ENCODE measurements around the gene SLC9C1.

DNA sequence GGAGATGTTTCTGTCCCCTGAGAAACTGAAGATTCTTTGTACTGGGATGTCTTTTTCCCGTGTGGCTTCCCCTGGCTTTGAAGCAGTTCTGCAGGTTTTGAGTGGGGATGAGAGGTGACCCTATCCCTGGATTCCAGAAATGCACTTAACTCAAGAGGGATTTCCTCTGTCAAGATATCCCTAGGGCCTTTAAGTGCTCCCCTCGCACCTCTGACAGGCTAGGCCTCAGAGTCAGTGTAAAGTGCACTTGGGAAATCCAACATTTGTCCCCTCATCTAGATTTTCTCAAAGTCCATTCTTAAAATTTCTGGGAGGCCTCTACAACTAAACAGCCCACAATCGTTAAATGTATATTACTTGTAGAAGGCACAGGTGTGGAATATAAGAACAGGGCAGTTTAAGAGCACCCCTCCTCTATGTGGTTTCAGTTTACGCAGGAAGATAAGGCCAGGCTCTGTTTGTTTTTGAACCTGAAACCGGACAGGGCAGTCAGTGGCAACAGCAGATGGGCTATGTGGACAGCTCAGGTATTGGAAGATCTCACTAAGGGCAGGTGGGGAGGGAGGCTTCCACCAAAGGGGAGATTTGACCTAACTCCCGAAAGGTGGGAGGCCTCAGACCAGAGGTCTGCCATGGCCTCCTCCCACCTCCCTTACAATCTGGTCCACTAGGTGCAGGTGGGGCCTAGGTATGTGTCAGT is 203.0 kb downstream of the SLC9C1 start:
- TF ChIP-seq, protein P1, sequence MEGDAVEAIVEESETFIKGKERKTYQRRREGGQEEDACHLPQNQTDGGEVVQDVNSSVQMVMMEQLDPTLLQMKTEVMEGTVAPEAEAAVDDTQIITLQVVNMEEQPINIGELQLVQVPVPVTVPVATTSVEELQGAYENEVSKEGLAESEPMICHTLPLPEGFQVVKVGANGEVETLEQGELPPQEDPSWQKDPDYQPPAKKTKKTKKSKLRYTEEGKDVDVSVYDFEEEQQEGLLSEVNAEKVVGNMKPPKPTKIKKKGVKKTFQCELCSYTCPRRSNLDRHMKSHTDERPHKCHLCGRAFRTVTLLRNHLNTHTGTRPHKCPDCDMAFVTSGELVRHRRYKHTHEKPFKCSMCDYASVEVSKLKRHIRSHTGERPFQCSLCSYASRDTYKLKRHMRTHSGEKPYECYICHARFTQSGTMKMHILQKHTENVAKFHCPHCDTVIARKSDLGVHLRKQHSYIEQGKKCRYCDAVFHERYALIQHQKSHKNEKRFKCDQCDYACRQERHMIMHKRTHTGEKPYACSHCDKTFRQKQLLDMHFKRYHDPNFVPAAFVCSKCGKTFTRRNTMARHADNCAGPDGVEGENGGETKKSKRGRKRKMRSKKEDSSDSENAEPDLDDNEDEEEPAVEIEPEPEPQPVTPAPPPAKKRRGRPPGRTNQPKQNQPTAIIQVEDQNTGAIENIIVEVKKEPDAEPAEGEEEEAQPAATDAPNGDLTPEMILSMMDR (conservative IDR thresholded peaks at IDR 0.05; ENCODE audit: low read depth, low read length), result no peak
- TF ChIP-seq, protein P2, sequence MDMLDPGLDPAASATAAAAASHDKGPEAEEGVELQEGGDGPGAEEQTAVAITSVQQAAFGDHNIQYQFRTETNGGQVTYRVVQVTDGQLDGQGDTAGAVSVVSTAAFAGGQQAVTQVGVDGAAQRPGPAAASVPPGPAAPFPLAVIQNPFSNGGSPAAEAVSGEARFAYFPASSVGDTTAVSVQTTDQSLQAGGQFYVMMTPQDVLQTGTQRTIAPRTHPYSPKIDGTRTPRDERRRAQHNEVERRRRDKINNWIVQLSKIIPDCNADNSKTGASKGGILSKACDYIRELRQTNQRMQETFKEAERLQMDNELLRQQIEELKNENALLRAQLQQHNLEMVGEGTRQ (IDR thresholded peaks at IDR 0.05; ENCODE audit: low read depth, low read length), result no peak
- TF ChIP-seq CEBPB (IDR thresholded peaks at IDR 0.05; ENCODE audit: low read depth, low read length) (no peak), CHD1 (IDR thresholded peaks at IDR 0.05; ENCODE audit: low read depth, low read length) (no peak), FOS (IDR thresholded peaks at IDR 0.05; ENCODE audit: low read depth, low read length) (no peak), POLR2A (IDR thresholded peaks at IDR 0.05; ENCODE audit: low read depth, low read length) (no peak), MXI1 (IDR thresholded peaks at IDR 0.05; ENCODE audit: borderline replicate concordance, low read depth, low read length) (no peak), BHLHE40 (IDR thresholded peaks at IDR 0.05; ENCODE audit: low read depth, low read length) (no peak)

All from IMR-90 (cell line).